CD4-positive, alpha-beta T cell (primary cell): ENCODE data around the gene GMPPA. TPM values are rescaled to one million over a fixed set of nuclear protein-coding genes. Genes with fewer than 3 reads are reported as not detected.

Source experiments
- ATAC-seq: fragments of 200-7000 bp; cut with Tn5 transposase; one replicate; pipeline ENCODE4 v1.10.0; 2022; ENCODE audit warnings: mild to moderate bottlenecking; ENCODE audit not compliant: poor library complexity
- CTCF ChIA-PET: fragments of 350-600 bp; sonication (Branson Sonifier 250); formaldehyde crosslinking; loops from one replicate; lab custom pipeline; 2021; ENCODE audit warnings: antibody characterized with exemption, inconsistent platforms; lab: Charles Lee
- POLR2A ChIA-PET: fragments of 350-600 bp; sonication (Branson Sonifier 250); formaldehyde crosslinking; loops from one replicate; lab custom pipeline; 2021; ENCODE audit warnings: antibody characterized with exemption, inconsistent platforms; lab: Charles Lee
- DNase-seq, 14 experiments: peaks; one replicate each; pipeline ENCODE4 v3.0.0-alpha.2; 2013 to 2020; ENCODE audit warnings: mixed read lengths in 2 of 14
- H3K27ac ChIP-seq, 2 donors: one replicate each; pipeline versions ENCODE4 v1.5.1 to v1.7.0; 2013; ENCODE audit warnings: low read length in 2 of 2, low read depth in 1 of 2, mild to moderate bottlenecking in 1 of 2
- H3K27me3 ChIP-seq, 2 experiments: 1 replicate in 1 of 2; 2 replicates in 1 of 2; pipeline versions ENCODE4 v1.6.1 to v1.7.0; 2013; ENCODE audit warnings: low read length in 2 of 2, control low read depth in 1 of 2, mild to moderate bottlenecking in 1 of 2, moderate library complexity in 1 of 2; ENCODE audit not compliant: insufficient read depth in 2 of 2, control insufficient read depth in 1 of 2
- H3K36me3 ChIP-seq: one replicate; pipeline ENCODE4 v1.6.1; 2013; ENCODE audit warnings: low read length, control low read depth; ENCODE audit not compliant: insufficient read depth
- H3K4me1 ChIP-seq: one replicate; pipeline ENCODE4 v1.6.1; 2013; ENCODE audit warnings: low read length, control low read depth; ENCODE audit not compliant: insufficient read depth
- H3K4me3 ChIP-seq: one replicate; pipeline ENCODE4 v1.5.1; 2013; ENCODE audit warnings: mild to moderate bottlenecking, low read length, moderate library complexity
- H3K9me3 ChIP-seq, 2 experiments: 1 replicate in 1 of 2; 2 replicates in 1 of 2; pipeline versions ENCODE4 v1.6.1 to v1.7.0; 2013; ENCODE audit warnings: low read length in 2 of 2, mild to moderate bottlenecking in 2 of 2, control low read depth in 1 of 2, moderate library complexity in 1 of 2; ENCODE audit not compliant: control insufficient read depth in 1 of 2, insufficient read depth in 1 of 2
- H3K27ac Mint-ChIP-seq: one replicate; pipeline ENCODE4 v1.8.0; 2020; ENCODE audit warnings: mixed read lengths
- H3K27me3 Mint-ChIP-seq: one replicate; pipeline ENCODE4 v1.8.0; 2021; ENCODE audit warnings: mixed read lengths
- H3K36me3 Mint-ChIP-seq: one replicate; pipeline ENCODE4 v1.8.0; 2021; ENCODE audit warnings: low read depth, mixed read lengths
- H3K4me1 Mint-ChIP-seq: one replicate; pipeline ENCODE4 v1.8.0; 2021; ENCODE audit warnings: low read depth, mixed read lengths
- H3K4me3 Mint-ChIP-seq: one replicate; pipeline ENCODE4 v1.8.0; 2020; ENCODE audit warnings: mild to moderate bottlenecking, mixed read lengths
- H3K9me3 Mint-ChIP-seq: one replicate; pipeline ENCODE4 v1.8.0; 2020; ENCODE audit warnings: mixed read lengths
- CTCF ChIP-seq: fragments of 200-600 bp; IDR thresholded peaks from one replicate; pipeline ENCODE4 v1.8.0; 2022; ENCODE audit warnings: antibody characterized with exemption, mild to moderate bottlenecking
- intact Hi-C, 2 experiments: fragments of 100-400 bp; cut with DNase I in 1 of 2; cut with micrococcal nuclease in 1 of 2; formaldehyde crosslinking; loops; one replicate each; pipeline versions ENCODE4 v1.15.1 to v1.9.0; 2023 to 2025; cut with DNase I, micrococcal nuclease
- total RNA-seq, 174 experiments: library from RNA in 2 of 174; stranded (reverse) in 2 of 174; gene quantifications; one replicate each; pipeline ENCODE4 v1.2.3 and lab custom pipeline; 2021 to 2026

GMPPA gene
- total RNA-seq, 2 experiments from 2014 or later: 13.3 to 14.4 TPM

- intact Hi-C loops: no loop called here
- H3K27ac ChIP-seq: no peak overlapping the region
Measured at GRCh38 chr2:219497495-219498279, 1.0 kb upstream of the GMPPA start.

GRCh38 chr2:219499058-219499307 is 292 bp downstream of the GMPPA start:
- ATAC-seq: no peak
- H3K36me3 Mint-ChIP-seq: peaks cover 24% of the 10 kb centered on the region

More at GRCh38 chr2:219497495-219498279, 1.0 kb upstream of the GMPPA start:
- ChIA-PET CTCF (interaction anchor here (1.1 to 3.2 kb wide), 7 partner anchors 12 to 203 kb away, joined by 3 to 29 read pairs (median 8); partner anchors contain the start of gene DNPEP), POLR2A (interaction anchor here (0.6 to 2.2 kb wide), 9 partner anchors 12 to 248 kb away, joined by 3 to 15 read pairs (median 4); partner anchors contain the start of genes CHPF, DNPEP, SPEG and TMEM198)
- TF ChIP-seq CTCF: no peak
- Histone ChIP-seq H3K36me3 (peaks cover 6% of the 10 kb centered on the region), H3K4me1 (peaks cover 44% of the 10 kb centered on the region), H3K9me3 (peaks cover 0 to 6% of the 10 kb centered on the region in 2 experiments), H3K4me3 (peak overlapping the region; percentile 91), H3K27me3 (peaks cover 47 to 50% of the 10 kb centered on the region in 2 experiments)
- peaks cover 37% of the 10 kb centered on the region for H3K4me1 Mint-ChIP-seq
- ATAC-seq: no peak
- H3K4me3 Mint-ChIP-seq: peak overlapping the region; percentile 93
- peak in 4 of 14 experiments; percentile 19 to 65 (median 48) for DNase-seq
- peaks cover 17% of the 10 kb centered on the region for H3K36me3 Mint-ChIP-seq
- no peak overlapping the region for H3K27ac Mint-ChIP-seq
- no peaks in the 10 kb centered on the region for H3K9me3 Mint-ChIP-seq
- peaks cover 57% of the 10 kb centered on the region for H3K27me3 Mint-ChIP-seq

GRCh38 chr2:219499555-219499954 is 864 bp downstream of the GMPPA start:
- ChIA-PET POLR2A (interaction anchor here (1.7 to 2.2 kb wide), 2 partner anchors 44 to 111 kb away, joined by 9 to 15 read pairs; partner anchors contain the start of genes CHPF, DNPEP and TMEM198), CTCF (interaction anchor here (2.0 to 2.2 kb wide), 2 partner anchors 11 to 30 kb away, joined by 7 to 15 read pairs; no protein-coding TSS in a partner anchor)
- peaks cover 37% of the 10 kb centered on the region for H3K4me1 Mint-ChIP-seq
- H3K27ac Mint-ChIP-seq: peak overlapping the region; percentile 63
- ATAC-seq: no peak
- no peaks in the 10 kb centered on the region for H3K9me3 Mint-ChIP-seq
- H3K4me1 ChIP-seq: peaks cover 44% of the 10 kb centered on the region
- peaks cover 39% of the 10 kb centered on the region for H3K27me3 Mint-ChIP-seq
- peaks cover 15% of the 10 kb centered on the region for H3K36me3 ChIP-seq
- peak overlapping the region; percentile 93 for H3K4me3 Mint-ChIP-seq
- DNase-seq: no peak
- no peak for TF ChIP-seq CTCF
- H3K27ac ChIP-seq: no peak overlapping the region
- intact Hi-C loops: no loop called here
- peak overlapping the region; percentile 91 for H3K4me3 ChIP-seq
- peaks cover 0 to 6% of the 10 kb centered on the region in 2 experiments for H3K9me3 ChIP-seq
- peaks cover 30% of the 10 kb centered on the region for H3K36me3 Mint-ChIP-seq
- H3K27me3 ChIP-seq: peaks cover 32% of the 10 kb centered on the region in 2 experiments

More at GRCh38 chr2:219499058-219499307, 292 bp downstream of the GMPPA start:
- H3K27ac Mint-ChIP-seq: peak overlapping the region; percentile 63
- POLR2A ChIA-PET: interaction anchor here (0.7 to 2.2 kb wide), 8 partner anchors 13 to 249 kb away, joined by 3 to 15 read pairs (median 4); partner anchors contain the start of genes CHPF, DNPEP and TMEM198
- H3K4me3 ChIP-seq: peak overlapping the region; percentile 91
- peak overlapping the region; percentile 93 for H3K4me3 Mint-ChIP-seq
- H3K27ac ChIP-seq: peak overlapping the region in 1 of 2 donors; percentile 45
- no peak for DNase-seq
- H3K27me3 ChIP-seq: peaks cover 36 to 37% of the 10 kb centered on the region in 2 experiments
- H3K9me3 Mint-ChIP-seq: no peaks in the 10 kb centered on the region
- peaks cover 44% of the 10 kb centered on the region for H3K4me1 ChIP-seq
- no peak for TF ChIP-seq CTCF
- peaks cover 44% of the 10 kb centered on the region for H3K27me3 Mint-ChIP-seq
- H3K4me1 Mint-ChIP-seq: peaks cover 37% of the 10 kb centered on the region
- peaks cover 10% of the 10 kb centered on the region for H3K36me3 ChIP-seq
- intact Hi-C loops: no loop called here
- H3K9me3 ChIP-seq: peaks cover 0 to 6% of the 10 kb centered on the region in 2 experiments
- CTCF ChIA-PET: interaction anchor here (0.7 to 2.2 kb wide), 4 partner anchors 11 to 98 kb away, joined by 4 to 15 read pairs (median 8); no protein-coding TSS in a partner anchor
